IPS-20b (cell line): ENCODE measurements around the gene KLK1.
A peak's percentile ranks its signal among the peaks of the same experiment; 100 is the strongest.

Experiments
- H3K27ac ChIP-seq: one replicate; pipeline ENCODE4 v1.5.1; 2013; ENCODE audit warnings: low read length
- H3K27me3 ChIP-seq: 2 replicates; pipeline ENCODE4 v1.6.1; 2013; ENCODE audit warnings: mild to moderate bottlenecking, low read length, inconsistent platforms; ENCODE audit not compliant: insufficient read depth
- H3K36me3 ChIP-seq: 2 replicates; pipeline ENCODE4 v1.6.1; 2013; ENCODE audit warnings: low read depth, mild to moderate bottlenecking, inconsistent platforms, low read length, moderate library complexity; ENCODE audit not compliant: insufficient read depth
- H3K4me1 ChIP-seq: 2 replicates; pipeline ENCODE4 v1.6.1; 2013; ENCODE audit warnings: mild to moderate bottlenecking, control low read depth, inconsistent platforms, low read length, moderate library complexity; ENCODE audit not compliant: insufficient read depth
- H3K4me3 ChIP-seq: 2 replicates; pipeline ENCODE4 v1.5.1; 2013; ENCODE audit warnings: mild to moderate bottlenecking, low read length, inconsistent platforms
- H3K9ac ChIP-seq: 2 replicates; pipeline ENCODE4 v1.6.1; 2013; ENCODE audit warnings: low read depth, mild to moderate bottlenecking, inconsistent platforms, low read length, moderate library complexity
- H3K9me3 ChIP-seq: 2 replicates; pipeline ENCODE4 v1.6.1; 2013; ENCODE audit warnings: mild to moderate bottlenecking, low read depth, low read length, inconsistent platforms; ENCODE audit not compliant: insufficient read depth

Gene KLK1

DNA sequence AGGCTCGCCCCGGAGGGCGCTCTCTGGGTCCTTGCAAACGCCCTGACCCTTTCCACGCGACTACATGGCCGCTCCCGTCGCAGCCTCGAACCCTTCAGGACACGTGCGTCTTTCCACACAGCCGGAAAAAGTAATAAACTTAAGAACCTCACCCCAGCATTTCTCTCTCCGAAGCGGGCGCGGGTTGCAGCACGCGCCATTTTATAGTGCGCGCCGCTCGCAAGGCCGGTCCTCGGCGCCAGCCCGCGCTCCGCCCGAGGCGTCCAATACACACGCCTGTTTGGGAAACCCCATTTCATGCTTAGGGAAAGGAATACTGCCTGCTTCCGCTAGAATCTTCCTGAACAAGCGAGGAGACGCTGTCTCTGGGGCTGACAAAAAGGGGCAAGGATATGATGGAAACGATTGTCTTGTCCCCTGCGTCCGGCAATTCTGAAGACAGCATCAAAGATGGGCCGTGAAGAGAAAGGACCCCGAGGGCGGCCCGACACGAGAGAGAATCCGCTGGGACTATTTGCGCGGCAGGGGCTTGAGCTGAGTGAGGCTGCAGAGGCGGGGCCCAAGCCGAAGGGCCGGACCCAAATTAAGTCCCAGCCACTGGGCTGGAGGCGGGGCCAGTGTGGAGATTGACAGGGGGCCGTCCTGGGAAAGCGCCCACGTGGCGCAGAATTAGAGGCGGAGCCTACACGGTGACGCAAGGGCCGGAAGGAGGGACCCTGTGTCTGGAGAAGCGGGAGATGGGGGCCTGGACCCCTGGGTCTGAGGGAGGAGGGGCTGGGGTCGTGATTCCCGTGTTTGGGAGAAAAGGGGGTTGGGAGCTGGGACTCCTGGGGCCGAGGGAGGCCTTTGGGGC lies 18.9 kb downstream of the KLK1 start:
- Histone ChIP-seq H3K27me3 (peaks cover 7% of the 10 kb centered on the region; the same call in 1 of the 2 replicates), H3K36me3 (peaks cover 41% of the 10 kb centered on the region), H3K4me3 (peak overlapping the region; percentile 95), H3K4me1 (peaks cover 6% of the 10 kb centered on the region; the same call in 1 of the 2 replicates), H3K9me3 (no peaks in the 10 kb centered on the region), H3K27ac (peak overlapping the region; percentile 88), H3K9ac (peak overlapping the region; percentile 100)

- Histone ChIP-seq H3K9ac (peak overlapping the region; percentile 100), H3K4me1 (peaks cover 6% of the 10 kb centered on the region; the same call in 1 of the 2 replicates), H3K4me3 (peak overlapping the region; percentile 95), H3K36me3 (peaks cover 49% of the 10 kb centered on the region), H3K9me3 (no peaks in the 10 kb centered on the region), H3K27me3 (peaks cover 6% of the 10 kb centered on the region; the same call in 1 of the 2 replicates), H3K27ac (peak overlapping the region; percentile 88)
Measured at GRCh38 chr19:50803633-50804419, 19.8 kb downstream of the KLK1 start.

- Histone ChIP-seq H3K27me3 (no peaks in the 10 kb centered on the region), H3K36me3 (peaks cover 76% of the 10 kb centered on the region), H3K9me3 (no peaks in the 10 kb centered on the region), H3K9ac (no peak overlapping the region), H3K4me1 (peaks cover 6% of the 10 kb centered on the region; the same call in 1 of the 2 replicates), H3K4me3 (no peak overlapping the region), H3K27ac (no peak overlapping the region)
Measured at GRCh38 chr19:50801107-50801506, 22.5 kb downstream of the KLK1 start.

- Histone ChIP-seq H3K9ac (no peak overlapping the region), H3K27me3 (no peaks in the 10 kb centered on the region), H3K27ac (no peak overlapping the region), H3K9me3 (no peaks in the 10 kb centered on the region), H3K4me1 (peaks cover 6% of the 10 kb centered on the region; the same call in 1 of the 2 replicates), H3K4me3 (no peak overlapping the region), H3K36me3 (peaks cover 83% of the 10 kb centered on the region)
Measured at GRCh38 chr19:50799547-50799851, 24.1 kb downstream of the KLK1 start.

GRCh38 chr19:50798659-50799546 lies 24.7 kb downstream of the KLK1 start:
- peaks cover 6% of the 10 kb centered on the region; the same call in 1 of the 2 replicates for H3K4me1 ChIP-seq
- no peak overlapping the region for H3K9ac ChIP-seq
- H3K4me3 ChIP-seq: no peak overlapping the region
- H3K9me3 ChIP-seq: no peaks in the 10 kb centered on the region
- H3K27ac ChIP-seq: no peak overlapping the region
- peaks cover 83% of the 10 kb centered on the region for H3K36me3 ChIP-seq
- no peaks in the 10 kb centered on the region for H3K27me3 ChIP-seq

DNA sequence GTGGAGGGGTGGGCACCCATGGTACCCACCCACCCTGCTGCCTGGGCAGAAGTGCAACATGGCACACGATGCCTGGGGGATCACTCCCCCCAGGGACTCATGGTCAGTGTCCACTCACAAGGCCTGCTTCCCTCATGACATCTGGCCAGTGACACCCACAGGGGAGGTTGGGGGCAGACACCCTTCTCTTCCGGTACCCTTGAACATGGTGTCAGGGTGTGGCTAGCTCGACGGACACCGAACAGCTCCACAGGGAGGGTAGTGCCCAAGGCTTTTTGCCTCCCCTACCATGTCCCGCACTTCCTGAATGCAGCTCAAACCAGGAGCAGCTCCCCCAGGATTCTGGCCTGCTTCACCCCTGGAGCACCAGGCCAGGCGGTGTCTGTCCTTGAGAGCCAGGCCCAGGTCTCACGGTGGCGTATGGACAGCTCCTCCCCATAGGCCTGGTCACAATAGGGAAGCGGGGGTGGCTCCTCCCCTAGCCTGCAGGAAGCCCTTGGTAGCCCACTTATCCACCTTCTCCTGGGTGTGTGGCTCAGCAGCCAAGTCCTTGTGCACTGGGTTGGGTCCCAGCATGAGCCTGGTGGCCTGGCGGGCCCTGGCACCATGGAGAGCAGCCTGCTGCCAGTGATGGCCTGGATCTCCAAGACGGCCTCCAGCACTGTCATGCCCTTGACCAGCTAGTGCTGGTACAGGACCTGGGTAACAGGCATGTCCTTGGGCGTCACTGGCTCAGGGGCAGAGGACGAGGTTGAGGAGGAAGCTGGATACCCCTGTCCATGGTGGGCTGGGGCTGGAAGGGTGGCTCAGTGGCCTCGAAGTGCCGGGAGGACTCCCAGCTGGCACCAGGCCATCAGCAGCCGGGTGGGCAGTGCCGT lies 25.6 kb downstream of the KLK1 start:
- H3K4me1 ChIP-seq: peaks cover 5% of the 10 kb centered on the region; the same call in 1 of the 2 replicates
- no peak overlapping the region for H3K9ac ChIP-seq
- H3K36me3 ChIP-seq: peaks cover 75% of the 10 kb centered on the region
- H3K27me3 ChIP-seq: no peaks in the 10 kb centered on the region
- no peaks in the 10 kb centered on the region for H3K9me3 ChIP-seq
- no peak overlapping the region for H3K4me3 ChIP-seq
- no peak overlapping the region for H3K27ac ChIP-seq

- Histone ChIP-seq H3K9ac (no peak overlapping the region), H3K36me3 (peaks cover 69% of the 10 kb centered on the region), H3K4me1 (no peaks in the 10 kb centered on the region; the same call in 1 of the 2 replicates), H3K9me3 (no peaks in the 10 kb centered on the region), H3K27me3 (no peaks in the 10 kb centered on the region), H3K4me3 (no peak overlapping the region), H3K27ac (no peak overlapping the region)
Measured at GRCh38 chr19:50797429-50797780, 26.2 kb downstream of the KLK1 start.

GRCh38 chr19:50796634-50797428 lies 26.8 kb downstream of the KLK1 start:
- Histone ChIP-seq H3K27me3 (no peaks in the 10 kb centered on the region), H3K4me1 (no peaks in the 10 kb centered on the region), H3K36me3 (peaks cover 64% of the 10 kb centered on the region)

DNA sequence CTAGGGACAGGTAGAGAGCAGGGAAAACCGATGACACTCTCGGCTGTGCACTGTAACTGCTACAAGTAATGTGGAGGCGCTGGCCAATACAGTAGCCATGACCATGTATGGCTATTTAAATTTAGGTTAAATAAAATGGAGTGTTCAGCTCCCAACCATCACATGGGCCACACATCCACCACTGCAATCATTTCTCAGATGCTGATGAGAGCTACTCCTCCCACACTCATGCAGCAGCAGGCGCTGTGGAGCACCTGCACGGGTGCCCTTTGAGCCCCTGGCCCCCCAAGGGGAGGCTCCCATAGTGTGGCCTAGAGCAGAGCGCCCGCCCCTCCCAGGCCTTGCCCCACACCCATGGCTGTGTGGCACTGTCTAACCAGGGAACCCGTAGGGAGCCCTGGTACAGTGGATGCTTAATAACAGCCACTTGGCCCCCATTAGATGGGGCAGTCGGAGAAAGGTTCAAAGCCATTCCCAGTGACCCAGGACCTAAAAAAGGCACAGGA lies 27.4 kb downstream of the KLK1 start:
- Histone ChIP-seq H3K9me3 (no peaks in the 10 kb centered on the region), H3K36me3 (peaks cover 58% of the 10 kb centered on the region), H3K27me3 (no peaks in the 10 kb centered on the region), H3K4me1 (no peaks in the 10 kb centered on the region), H3K9ac (no peak overlapping the region), H3K27ac (no peak overlapping the region), H3K4me3 (no peak overlapping the region)

More at GRCh38 chr19:50796634-50797428, 26.8 kb downstream of the KLK1 start:
- H3K27ac ChIP-seq: no peak overlapping the region
- H3K9me3 ChIP-seq: no peaks in the 10 kb centered on the region
- no peak overlapping the region for H3K9ac ChIP-seq
- no peak overlapping the region for H3K4me3 ChIP-seq

DNA sequence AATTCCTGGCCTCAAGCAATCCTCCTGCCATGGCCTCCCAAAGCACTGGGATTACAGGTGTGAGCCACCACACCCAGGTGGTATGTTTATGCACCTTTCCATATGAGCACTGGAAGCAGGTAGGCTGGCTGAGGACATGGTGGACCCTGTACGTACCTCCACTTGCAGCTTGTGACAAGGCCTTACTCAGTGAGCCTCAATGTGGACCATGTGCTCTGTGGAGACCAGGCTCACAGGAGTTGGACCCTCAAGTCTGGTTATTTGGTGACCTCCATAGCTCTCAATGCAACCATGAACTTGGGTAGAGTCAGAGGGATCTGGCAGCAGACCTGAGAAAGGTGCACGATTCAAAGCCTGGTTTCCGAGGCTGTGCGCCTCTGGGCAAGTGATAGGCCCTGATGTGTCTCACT lies 27.9 kb downstream of the KLK1 start:
- H3K36me3 ChIP-seq: peaks cover 53% of the 10 kb centered on the region
- H3K4me1 ChIP-seq: no peaks in the 10 kb centered on the region
- H3K4me3 ChIP-seq: no peak overlapping the region
- no peak overlapping the region for H3K9ac ChIP-seq
- no peaks in the 10 kb centered on the region for H3K27me3 ChIP-seq
- no peaks in the 10 kb centered on the region for H3K9me3 ChIP-seq
- no peak overlapping the region for H3K27ac ChIP-seq
